ENCODE measurements around the gene XPC. TPM values are rescaled to one million over a fixed set of nuclear protein-coding genes. Genes with fewer than 3 reads are reported as not detected.

XPC gene
- total and polyA plus RNA-seq, 2 of the 8 experiments (the other 6 are each of a cell fraction or from before 2014, with no cell fraction given): 8.8 to 27.3 TPM

- DNase-seq (ENCODE audit: low read depth in 1 of 2, low spot score in 2 of 2) (no peak), FAIRE-seq (no peak)
- H4K20me1 ChIP-seq (replicated peaks in 1 of 2; ENCODE audit: control insufficient read depth in 1 of 2, insufficient read depth in 2 of 2, low read length in 2 of 2): peaks cover 4 to 7% of the 10 kb centered on the region in 2 experiments
- H3K9me3 ChIP-seq (ENCODE audit: insufficient read depth in 2 of 2, low read depth in 1 of 2, low read length in 1 of 2): no peaks in the 10 kb centered on the region
- H3K27ac ChIP-seq (ENCODE audit: low read depth, low read length): no peak overlapping the region
- no peak overlapping the region for H3K23ac ChIP-seq (ENCODE audit: insufficient read length)
- no peak overlapping the region for H3K4ac ChIP-seq (replicated peaks; ENCODE audit: insufficient read length, low read depth, low read length)
- H3K79me1 ChIP-seq (ENCODE audit: low read depth, low read length): no peaks in the 10 kb centered on the region
- H3K23me2 ChIP-seq (ENCODE audit: low read depth, low read length): no peaks in the 10 kb centered on the region; the same call in 1 of the 2 replicates
- no peaks in the 10 kb centered on the region for H3K4me1 ChIP-seq (replicated peaks in 1 of 4; ENCODE audit: control insufficient read depth in 3 of 4, insufficient read depth in 4 of 4, low read length in 3 of 4)
- H4K8ac ChIP-seq (ENCODE audit: extremely low read depth, insufficient read depth, low read length): no peak overlapping the region
- no peak overlapping the region for H2BK120ac ChIP-seq (replicated peaks; ENCODE audit: low read depth, low read length)
- peaks cover 11 to 39% (median 27%) of the 10 kb centered on the region in 4 experiments; a peak in 7 of 8 replicates for H3K36me3 ChIP-seq (ENCODE audit: control insufficient read depth in 2 of 4, insufficient read depth in 4 of 4, low read length in 3 of 4)
- no peak overlapping the region for H4K91ac ChIP-seq (replicated peaks; ENCODE audit: insufficient read length, low read length)
- H2BK15ac ChIP-seq (ENCODE audit: low read length): no peak overlapping the region
- no peak overlapping the region for H2BK12ac ChIP-seq (ENCODE audit: low read depth, low read length)
- H3K56ac ChIP-seq (replicated peaks; ENCODE audit: insufficient read length, low read depth, low read length): no peak overlapping the region
- no peak overlapping the region for H3K4me2 ChIP-seq (ENCODE audit: insufficient read depth in 1 of 2, low read depth in 2 of 2, low read length in 2 of 2)
- no peak overlapping the region for H3K9ac ChIP-seq (replicated peaks in 1 of 4; ENCODE audit: extremely low read depth in 1 of 4, low read depth in 3 of 4, low read length in 3 of 4)
- no peak overlapping the region for H2AK5ac ChIP-seq (ENCODE audit: low read depth, low read length)
- H3K79me2 ChIP-seq (ENCODE audit: control insufficient read depth in 1 of 2, insufficient read depth in 2 of 2, low read length in 2 of 2): no peaks in the 10 kb centered on the region
- no peak overlapping the region for H2BK5ac ChIP-seq (ENCODE audit: low read depth, low read length)
- H2BK20ac ChIP-seq (ENCODE audit: low read length): no peak overlapping the region
- H3K18ac ChIP-seq (ENCODE audit: extremely low read depth, low read length): no peak overlapping the region
- WGBS, 2 experiments (ENCODE audit: extremely low coverage in 1 of 2, insufficient coverage in 1 of 2, insufficient read length in 1 of 2, insufficient replicate concordance in 2 of 2, low coverage in 1 of 2, low lambda C conversion rate in 2 of 2, missing lambda C conversion rate in 1 of 2): 95% methylated on average over 7 of the region's 7 CpGs; no CpG with 5 or more reads in 1 of the 2 experiments
- ChIA-PET POLR2A (ENCODE audit: partially characterized antibody) (no interaction called here), CTCF (ENCODE audit: partially characterized antibody) (interaction anchor here (0.7 to 2.8 kb wide), 3 partner anchors 10 to 258 kb away, joined by 3 to 7 read pairs (median 4); no protein-coding TSS in a partner anchor)
- no peak overlapping the region for H3K14ac ChIP-seq (ENCODE audit: insufficient read length)
- H4K5ac ChIP-seq (ENCODE audit: insufficient read length, low read depth, low read length): no peak overlapping the region
- H2AFZ ChIP-seq (ENCODE audit: low read length): no peak overlapping the region
- H3K27me3 ChIP-seq (replicated peaks in 1 of 4; ENCODE audit: control insufficient read depth in 3 of 4, extremely low read depth in 1 of 4, insufficient read depth in 3 of 4, low read length in 3 of 4): no peaks in the 10 kb centered on the region
- no peak overlapping the region for H3K4me3 ChIP-seq (ENCODE audit: extremely low read depth in 1 of 4, insufficient read depth in 2 of 4, low read depth in 3 of 4, low read length in 4 of 4)
- TF ChIP-seq SIX5 (IDR thresholded peaks at IDR 0.05; ENCODE audit: low read depth, low read length): no peak
Measured at GRCh38 chr3:14154895-14155440, 23.4 kb downstream of the XPC start.

Data from H1 (cell line).